NOMO-1 (cell line): ENCODE measurements around the gene ZMYND8.
A peak's percentile ranks its signal among the peaks of the same experiment; 100 is the strongest.

Source experiments
- DNase-seq, 2 experiments: peaks; one replicate each; lab custom pipeline; 2025; ENCODE audit not compliant: unreplicated experiment in 2 of 2; lab: John Stamatoyannopoulos, UW

ZMYND8 gene

GRCh38 chr20:47354714-47355488 lies 1.6 kb downstream of the ZMYND8 start:
- peak in 1 of 2 experiments; percentile 32 for DNase-seq

- DNase-seq, result peak in 1 of 2 experiments; percentile 41
Observed at GRCh38 chr20:47354464-47354713, 2.1 kb downstream of the ZMYND8 start.

DNA sequence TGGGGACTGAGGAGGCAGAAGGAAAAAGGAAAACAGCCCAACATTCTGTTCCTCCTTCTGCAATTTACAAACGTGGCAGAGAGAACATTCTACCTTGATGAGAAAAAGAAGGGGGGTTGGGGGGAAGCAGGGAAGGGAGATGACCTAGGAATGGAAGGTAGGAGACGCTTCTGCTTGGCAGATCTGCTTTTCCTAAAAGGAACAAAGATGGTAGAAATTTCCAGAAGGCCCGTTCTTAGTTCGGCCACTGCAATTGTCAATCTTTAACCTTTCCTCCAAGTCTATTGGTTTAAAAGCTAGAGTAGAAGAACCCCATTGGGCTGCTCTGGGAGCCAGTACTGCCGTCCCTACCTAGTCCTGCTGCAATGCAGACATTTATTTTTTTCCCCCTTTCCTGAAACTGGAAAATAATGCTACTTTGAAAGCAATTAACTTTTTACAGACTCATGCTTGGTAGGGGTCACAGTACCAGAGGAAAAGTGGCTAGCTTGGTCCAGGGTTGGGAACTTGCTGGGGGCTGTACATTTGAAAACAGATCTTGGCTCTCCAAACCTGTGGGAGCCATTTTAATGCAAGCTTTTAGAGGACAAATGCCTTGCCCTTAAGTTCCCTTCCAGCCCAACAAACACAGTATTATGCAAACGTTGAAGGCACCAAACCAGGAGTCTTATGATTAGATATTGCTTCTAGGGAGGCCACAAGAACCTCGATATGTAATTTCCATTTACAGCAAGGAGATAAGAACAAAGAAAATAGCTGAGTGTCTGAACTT lies 2.6 kb downstream of the ZMYND8 start:
- DNase-seq, result peak; percentile 39 to 41

GRCh38 chr20:47353239-47353691 lies 3.2 kb downstream of the ZMYND8 start:
- DNase-seq, result no peak

DNA sequence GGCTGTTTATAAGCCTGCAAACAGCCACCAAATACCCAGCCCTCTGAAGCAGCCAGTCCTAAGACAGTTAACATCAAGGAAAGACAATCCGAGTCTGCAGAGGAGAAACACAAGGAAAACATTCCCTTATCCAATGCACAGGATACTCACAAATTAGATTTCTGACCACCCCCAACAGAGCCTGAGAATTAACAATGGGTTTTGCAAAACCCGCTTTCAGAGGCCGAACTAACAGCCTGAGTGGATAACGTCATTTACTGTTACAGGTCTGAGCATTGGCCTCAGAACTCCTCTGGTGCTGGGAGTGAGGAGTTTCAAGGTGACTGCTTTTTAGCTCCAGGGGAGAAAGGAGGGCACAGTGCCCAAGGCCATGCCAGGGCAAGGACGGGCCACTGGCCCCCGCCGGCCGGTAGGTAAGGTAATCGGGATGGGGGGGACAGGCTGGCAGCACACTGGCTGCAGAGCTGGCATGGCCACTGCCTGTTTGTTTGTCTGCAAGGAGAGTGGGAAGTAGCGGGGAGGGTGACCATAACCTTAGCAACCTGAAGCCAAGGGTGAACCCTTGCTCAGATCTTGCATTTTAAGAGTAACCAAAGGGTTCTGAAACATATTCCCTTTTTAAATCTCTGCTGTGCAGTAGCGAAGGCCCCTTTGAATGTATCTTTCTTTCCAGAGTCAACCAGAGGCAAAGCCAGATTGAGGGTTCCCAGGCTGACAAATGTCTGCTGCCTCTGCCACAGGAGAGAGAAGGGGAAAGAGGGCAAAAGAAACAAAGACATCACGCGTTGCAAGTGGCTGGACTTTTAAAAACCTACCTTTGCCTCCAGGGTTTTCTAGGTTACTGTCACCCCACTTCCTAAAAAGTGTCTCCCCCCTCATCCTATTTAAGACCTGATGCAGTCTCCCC lies 3.9 kb downstream of the ZMYND8 start:
- DNase-seq, result no peak

DNA sequence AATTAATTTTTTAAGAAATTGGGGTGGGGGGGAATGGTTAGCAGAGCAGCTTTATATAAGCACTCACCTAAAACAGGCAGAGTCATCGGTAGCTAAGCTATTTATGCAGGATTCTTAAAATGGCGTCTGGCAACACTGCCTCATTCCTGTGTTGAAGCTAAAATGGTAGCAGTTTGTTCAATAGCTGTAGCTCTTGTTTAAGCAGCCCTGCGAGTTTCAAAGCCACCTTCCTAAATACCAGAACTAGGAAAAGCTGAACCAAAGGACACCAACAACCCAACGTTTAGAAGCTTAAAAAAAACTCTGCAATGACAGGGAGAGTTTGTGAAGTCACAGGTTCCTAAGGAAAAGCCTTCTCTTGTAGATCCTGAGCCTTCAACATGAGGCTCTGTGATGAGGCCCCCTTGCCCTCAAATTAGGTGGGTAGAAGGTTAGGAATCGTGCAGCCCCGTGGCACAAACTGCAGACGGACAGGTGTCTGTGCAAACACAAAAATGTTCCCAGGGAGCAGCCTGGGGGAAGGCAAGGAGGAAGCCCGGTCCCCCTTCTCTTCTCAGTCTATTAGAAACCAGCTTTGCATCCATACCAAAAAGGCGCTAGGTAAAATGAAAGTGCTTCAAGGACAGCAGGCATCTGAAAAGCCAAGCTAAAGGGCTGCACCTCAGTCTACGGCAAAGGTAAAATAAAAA lies 4.7 kb downstream of the ZMYND8 start:
- no peak for DNase-seq

DNA sequence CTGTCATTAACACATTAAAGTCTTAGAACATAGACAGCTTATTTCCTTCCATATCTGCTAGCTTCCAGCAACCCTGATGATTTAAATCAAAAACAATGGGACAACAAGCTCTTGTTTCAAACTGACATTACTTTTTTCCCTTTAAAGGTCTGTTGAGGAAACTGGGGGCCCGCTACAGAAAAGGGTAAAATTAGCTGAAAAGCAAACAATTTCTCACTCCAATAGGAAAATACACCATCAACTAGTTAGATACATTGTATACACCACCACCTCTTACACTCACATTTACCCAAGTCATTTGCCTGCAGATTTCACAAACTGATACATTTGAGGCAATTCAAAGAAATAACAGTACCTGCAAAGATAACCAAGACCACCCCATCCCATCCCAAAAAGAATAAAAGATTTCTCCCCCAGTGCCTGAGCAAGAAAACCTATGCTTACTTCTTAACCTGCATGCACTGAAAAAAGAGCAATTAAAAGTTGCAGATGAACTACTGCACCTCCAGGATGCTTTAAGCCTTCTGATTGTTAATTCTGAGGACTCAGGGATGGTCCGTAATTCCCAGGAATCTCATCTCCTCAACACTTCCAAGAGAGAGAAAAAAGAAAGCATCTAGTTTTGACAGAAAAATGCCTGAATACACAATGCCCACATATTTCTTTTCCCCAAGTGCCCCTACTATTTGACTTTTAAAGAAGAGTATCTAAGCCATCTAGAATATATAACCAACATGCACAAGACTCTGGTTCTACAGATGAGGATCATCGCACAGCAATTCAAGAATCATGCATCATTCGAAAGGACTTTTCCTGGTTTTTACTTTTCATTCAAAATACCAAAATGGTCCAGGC lies 5.6 kb downstream of the ZMYND8 start:
- no peak for DNase-seq

DNA sequence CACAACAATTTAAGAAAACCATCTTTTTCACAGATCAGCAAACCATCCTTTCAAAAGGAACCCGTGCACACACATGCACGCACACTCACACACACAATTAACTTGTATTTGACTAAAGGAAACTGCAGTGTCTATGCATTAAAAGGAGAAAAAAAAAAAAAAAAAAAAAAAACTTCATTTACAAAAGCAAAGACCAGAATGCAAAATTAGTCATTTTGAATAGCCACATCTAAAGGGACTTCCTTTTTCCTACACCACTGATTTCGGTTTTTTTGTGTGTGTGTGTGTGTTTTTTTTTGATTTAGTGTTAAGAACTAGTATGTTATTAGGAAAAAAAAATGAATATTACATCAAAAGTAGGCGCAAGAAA lies 6.3 kb downstream of the ZMYND8 start:
- peak; percentile 15 to 49 for DNase-seq

DNA sequence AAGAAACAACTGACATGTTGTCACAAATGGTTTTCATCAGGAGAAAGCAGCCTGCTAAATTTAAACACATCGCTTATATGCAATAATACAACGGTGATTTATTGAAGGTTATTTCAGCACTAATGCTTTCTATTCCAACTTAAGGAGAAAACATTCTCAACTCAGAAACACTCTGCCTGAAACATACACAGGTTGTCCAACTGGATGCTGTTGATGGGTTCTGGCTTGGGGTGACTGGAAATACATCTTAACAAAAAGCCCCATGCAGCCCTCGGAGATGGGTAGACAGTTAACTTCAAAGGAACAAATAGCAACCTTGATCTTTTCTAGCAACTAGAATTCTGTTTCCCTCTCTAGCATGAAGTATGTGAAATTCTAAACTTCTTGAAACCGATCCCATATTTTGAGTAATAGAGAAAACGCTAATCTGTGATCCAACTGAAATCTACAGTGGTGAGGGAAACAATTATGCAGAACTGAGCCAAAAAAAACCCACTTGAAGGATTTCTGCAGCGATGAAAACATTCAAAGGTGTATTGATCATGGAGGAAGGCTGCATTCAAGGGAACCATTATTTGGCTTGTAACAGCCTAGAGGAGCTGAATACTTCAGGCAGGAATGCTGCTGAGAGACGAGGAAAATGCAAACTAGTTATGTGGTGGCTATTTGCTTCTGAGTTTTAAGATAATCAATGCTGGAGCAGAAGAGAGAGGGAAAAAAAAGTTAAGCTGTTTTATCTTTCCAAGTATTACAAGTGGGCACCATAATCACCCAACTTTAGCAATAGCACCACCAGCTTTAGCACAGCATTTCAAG lies 6.9 kb downstream of the ZMYND8 start:
- DNase-seq, result no peak

- no peak for DNase-seq
Observed at GRCh38 chr20:47348539-47349142, 7.9 kb downstream of the ZMYND8 start.

- no peak for DNase-seq
Observed at GRCh38 chr20:47347661-47348435, 8.7 kb downstream of the ZMYND8 start.

GRCh38 chr20:47346172-47346571 lies 10.3 kb downstream of the ZMYND8 start:
- no peak for DNase-seq

DNA sequence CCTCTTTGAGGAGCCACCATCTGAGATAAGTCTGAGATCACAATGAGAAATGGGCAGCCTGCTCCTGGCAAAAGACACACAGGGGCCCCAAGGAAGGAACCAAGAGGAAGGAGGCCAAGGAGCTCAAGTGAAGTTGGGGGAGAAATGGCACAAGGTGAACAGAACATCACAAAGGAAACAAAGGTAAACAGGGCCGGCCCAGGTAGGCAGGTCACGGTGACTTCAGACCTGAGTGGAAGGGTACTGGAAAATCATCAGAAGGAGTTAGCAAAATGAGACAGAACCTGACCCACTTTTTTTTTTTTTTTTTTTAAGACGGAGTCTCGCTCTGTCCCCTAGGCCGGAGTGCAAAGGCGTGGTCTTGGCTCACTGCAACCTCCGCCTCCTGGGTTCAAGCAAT lies 11.3 kb downstream of the ZMYND8 start:
- no peak for DNase-seq

GRCh38 chr20:47343007-47343472 lies 13.5 kb downstream of the ZMYND8 start:
- no peak for DNase-seq

- no peak for DNase-seq
Observed at GRCh38 chr20:47338131-47338628, 18.3 kb downstream of the ZMYND8 start.

- no peak for DNase-seq
Observed at GRCh38 chr20:47337413-47337812, 19.1 kb downstream of the ZMYND8 start.

- no peak for DNase-seq
Observed at GRCh38 chr20:47336129-47336754, 20.3 kb downstream of the ZMYND8 start.
